Uterus (tissue), 4 donors: Measurements from ENCODE around the gene CDC26. TPM values are rescaled to one million over a fixed set of nuclear protein-coding genes. Genes with fewer than 3 reads are reported as not detected.
"Not testable (repeated sequence)": the region's sequence is repeated elsewhere in the genome, so short reads cannot be mapped to it uniquely, and the experiment has no call there.

Experiments
- DNase-seq, 2 donors: peaks; one replicate each; pipeline ENCODE4 v3.0.0-alpha.2; 2019 to 2020
- H3K27ac ChIP-seq, 2 donors: fragments of 200-600 bp; sonication (generic); 1 replicate in 1 of 2; 2 replicates in 1 of 2; pipeline ENCODE4 v1.5.1; 2016 to 2018
- H3K27me3 ChIP-seq, 2 donors: fragments of 200-600 bp; sonication (generic); one replicate each; pipeline ENCODE4 v1.5.1; 2018 to 2019; ENCODE audit warnings: control low read depth in 1 of 2
- H3K36me3 ChIP-seq, 2 donors: fragments of 200-600 bp; sonication (generic); one replicate each; pipeline ENCODE4 v1.5.1; 2019; ENCODE audit warnings: control low read depth in 1 of 2
- H3K4me1 ChIP-seq, 2 donors: fragments of 200-600 bp; sonication (generic); one replicate each; pipeline ENCODE4 v1.5.1; 2018 to 2019; ENCODE audit warnings: control low read depth in 1 of 2
- H3K4me3 ChIP-seq, 2 donors: fragments of 200-600 bp; sonication (generic); 1 replicate in 1 of 2; 2 replicates in 1 of 2; pipeline ENCODE4 v1.5.1; 2018 to 2019; ENCODE audit warnings: mild to moderate bottlenecking in 1 of 2
- H3K9me3 ChIP-seq, 2 donors: fragments of 200-600 bp; sonication (generic); one replicate each; pipeline ENCODE4 v1.5.1; 2019; ENCODE audit warnings: control low read depth in 1 of 2
- POLR2A ChIP-seq, 2 donors: fragments of 450-650 bp; IDR thresholded peaks; one replicate each; pipeline ENCODE4 v1.6.1; 2016; ENCODE audit warnings: antibody characterized with exemption in 2 of 2, mild to moderate bottlenecking in 1 of 2, moderate library complexity in 1 of 2
- intact Hi-C: fragments of 100-400 bp; cut with DNase I; formaldehyde crosslinking; loops from one replicate; pipeline ENCODE4 v1.15.1; 2023; ENCODE audit warnings: low total_unique reads
- total RNA-seq, 4 donors: library from RNA; depleted of rRNA in 3 of 4; stranded (reverse); fragments of >200 nt in 3 of 4; gene quantifications; one replicate each; pipeline versions ENCODE4 v1.1.0 to v1.2.4, GENCODE V29; 2014 to 2023
- TF ChIP-seq, protein P1 (sequence below), 4 experiments: fragments of 200-600 bp in 2 of 4; fragments of 450-650 bp in 2 of 4; sonication (generic) in 2 of 4; IDR thresholded peaks; one replicate each; pipeline ENCODE4 v1.5.1; 2016 to 2019; ENCODE audit warnings: antibody characterized with exemption in 4 of 4, mild to moderate bottlenecking in 2 of 4, moderate library complexity in 1 of 4
- donor health status: DM: yes; HTN: yes; CAD: no.

Gene CDC26
- total RNA-seq, 4 donors from 2014 or later, result 16.9 to 30.9 (median 26.3) TPM

GRCh38 chr9:113241161-113241560 is 34.2 kb downstream of the CDC26 start:
- H3K27me3 ChIP-seq, result no peaks in the 10 kb centered on the region
- no peak overlapping the region for H3K4me3 ChIP-seq
- no peaks in the 10 kb centered on the region for H3K4me1 ChIP-seq
- intact Hi-C loops, result no loop called here
- no peaks in the 10 kb centered on the region for H3K9me3 ChIP-seq
- no peak for TF ChIP-seq POLR2A (IDR thresholded peaks at IDR 0.05)
- TF ChIP-seq, protein P1, sequence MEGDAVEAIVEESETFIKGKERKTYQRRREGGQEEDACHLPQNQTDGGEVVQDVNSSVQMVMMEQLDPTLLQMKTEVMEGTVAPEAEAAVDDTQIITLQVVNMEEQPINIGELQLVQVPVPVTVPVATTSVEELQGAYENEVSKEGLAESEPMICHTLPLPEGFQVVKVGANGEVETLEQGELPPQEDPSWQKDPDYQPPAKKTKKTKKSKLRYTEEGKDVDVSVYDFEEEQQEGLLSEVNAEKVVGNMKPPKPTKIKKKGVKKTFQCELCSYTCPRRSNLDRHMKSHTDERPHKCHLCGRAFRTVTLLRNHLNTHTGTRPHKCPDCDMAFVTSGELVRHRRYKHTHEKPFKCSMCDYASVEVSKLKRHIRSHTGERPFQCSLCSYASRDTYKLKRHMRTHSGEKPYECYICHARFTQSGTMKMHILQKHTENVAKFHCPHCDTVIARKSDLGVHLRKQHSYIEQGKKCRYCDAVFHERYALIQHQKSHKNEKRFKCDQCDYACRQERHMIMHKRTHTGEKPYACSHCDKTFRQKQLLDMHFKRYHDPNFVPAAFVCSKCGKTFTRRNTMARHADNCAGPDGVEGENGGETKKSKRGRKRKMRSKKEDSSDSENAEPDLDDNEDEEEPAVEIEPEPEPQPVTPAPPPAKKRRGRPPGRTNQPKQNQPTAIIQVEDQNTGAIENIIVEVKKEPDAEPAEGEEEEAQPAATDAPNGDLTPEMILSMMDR (IDR thresholded peaks at IDR 0.05), result no peak
- H3K36me3 ChIP-seq, result no peaks in the 10 kb centered on the region
- DNase-seq, result no peak
- H3K27ac ChIP-seq, result no peak overlapping the region

GRCh38 chr9:113238859-113239232 is 36.5 kb downstream of the CDC26 start:
- TF ChIP-seq, protein P1 (IDR thresholded peaks at IDR 0.05), result no peak
- TF ChIP-seq POLR2A (IDR thresholded peaks at IDR 0.05), result no peak
- no peaks in the 10 kb centered on the region for H3K27me3 ChIP-seq
- H3K27ac ChIP-seq, result no peak overlapping the region
- no peaks in the 10 kb centered on the region for H3K9me3 ChIP-seq
- H3K36me3 ChIP-seq, result no peaks in the 10 kb centered on the region
- intact Hi-C loops, result no loop called here
- H3K4me3 ChIP-seq, result no peak overlapping the region
- no peaks in the 10 kb centered on the region for H3K4me1 ChIP-seq
- no peak for DNase-seq

DNA sequence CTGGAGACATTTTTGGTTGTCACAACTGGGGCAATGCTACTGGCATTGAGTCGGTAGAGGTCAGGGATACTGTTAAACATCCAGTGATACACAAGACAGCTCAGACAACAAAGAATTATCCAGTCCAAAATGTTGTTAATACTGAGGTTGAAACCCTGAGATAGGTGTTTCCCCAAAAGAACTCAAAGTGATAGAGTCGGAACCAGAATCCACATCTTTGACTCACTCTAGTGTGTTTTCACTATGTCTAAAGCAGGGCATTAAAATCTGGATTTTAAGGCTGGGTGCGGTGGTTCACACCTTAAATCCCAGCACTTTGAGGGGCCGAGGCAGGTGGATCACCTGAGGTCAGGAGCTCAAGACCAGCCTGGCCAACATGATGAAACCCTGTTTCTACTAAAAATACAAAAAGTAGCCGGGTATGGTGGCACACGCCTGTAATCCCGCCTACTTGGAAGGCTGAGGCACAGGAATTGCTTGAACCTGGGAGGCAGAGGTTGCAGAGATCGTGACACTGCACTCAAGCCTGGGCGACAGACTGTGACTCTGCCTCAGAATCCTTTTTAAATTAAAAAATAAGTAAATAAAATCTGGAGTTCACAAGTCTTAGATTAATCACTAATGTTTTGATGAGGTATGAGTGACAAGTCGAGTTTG is 37.0 kb downstream of the CDC26 start:
- no peaks in the 10 kb centered on the region for H3K27me3 ChIP-seq
- H3K36me3 ChIP-seq, result no peaks in the 10 kb centered on the region
- H3K27ac ChIP-seq, result no peak overlapping the region
- H3K4me1 ChIP-seq, result no peaks in the 10 kb centered on the region
- DNase-seq, result no peak
- H3K9me3 ChIP-seq, result no peaks in the 10 kb centered on the region
- no peak for TF ChIP-seq POLR2A (IDR thresholded peaks at IDR 0.05)
- TF ChIP-seq, protein P1 (IDR thresholded peaks at IDR 0.05), result no peak
- intact Hi-C loops, result no loop called here
- H3K4me3 ChIP-seq, result no peak overlapping the region

DNA sequence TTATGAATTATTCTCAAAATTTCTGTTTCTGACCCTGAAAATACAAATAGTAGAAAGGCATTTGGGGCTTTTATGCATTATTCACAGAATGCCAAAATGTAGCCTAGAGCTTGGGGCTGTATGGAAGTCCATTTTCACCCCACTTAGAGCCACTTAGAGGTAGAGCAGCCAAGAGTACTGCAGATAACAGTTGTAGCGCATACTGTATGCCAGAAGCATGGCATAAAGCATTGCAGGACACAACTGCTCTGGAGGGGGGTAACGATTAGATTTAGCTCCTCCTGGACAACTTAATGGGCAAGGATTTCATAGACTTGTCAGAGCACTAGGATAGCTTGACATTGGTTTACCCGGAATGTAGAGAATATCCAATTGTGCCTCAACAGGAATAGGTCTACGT is 38.3 kb downstream of the CDC26 start:
- intact Hi-C loops, result no loop called here
- TF ChIP-seq POLR2A (IDR thresholded peaks at IDR 0.05), result no peak
- TF ChIP-seq, protein P1 (IDR thresholded peaks at IDR 0.05), result no peak

DNA sequence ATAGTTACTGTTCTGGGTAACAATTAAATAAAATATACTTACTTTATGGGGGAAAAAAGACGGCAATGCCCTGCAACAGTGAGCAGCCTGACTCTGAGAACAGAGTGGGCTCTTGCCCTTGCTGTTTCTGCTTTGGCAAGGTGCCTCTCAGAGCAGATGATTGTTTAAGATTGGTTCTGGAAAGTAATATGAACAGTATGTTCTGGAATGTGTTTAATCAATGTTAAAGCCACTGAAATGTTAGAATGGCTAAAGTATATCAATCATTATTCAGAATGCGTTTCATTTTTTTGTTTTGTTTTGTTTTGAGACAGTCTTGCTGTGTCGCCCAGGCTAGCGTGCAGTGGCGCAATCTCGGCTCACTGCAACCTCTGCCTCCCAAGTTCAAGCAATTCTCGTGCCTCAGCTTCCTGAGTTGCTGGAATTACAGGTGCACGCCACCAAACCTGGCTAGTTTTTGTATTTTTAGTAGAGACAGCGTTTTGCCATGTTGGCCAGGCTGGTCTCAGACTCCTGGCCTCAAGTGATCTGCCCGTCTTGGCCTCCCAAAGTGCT is 39.6 kb downstream of the CDC26 start:
- H3K27me3 ChIP-seq, DNase-seq, H3K4me3 ChIP-seq, intact Hi-C loops, H3K36me3 ChIP-seq, H3K9me3 ChIP-seq, H3K4me1 ChIP-seq, H3K27ac ChIP-seq: not testable (repeated sequence)

More for the DNA sequence above, 38.3 kb downstream of the CDC26 start:
- Histone ChIP-seq H3K36me3 (no peaks in the 10 kb centered on the region), H3K27me3 (no peaks in the 10 kb centered on the region), H3K4me3 (no peak overlapping the region), H3K9me3 (no peaks in the 10 kb centered on the region), H3K4me1 (no peaks in the 10 kb centered on the region), H3K27ac (no peak overlapping the region)
- no peak for DNase-seq
